DOHH2 (cell line): Measurements from ENCODE around the gene SEC24B.

ENCODE experiments used
- CTCF ChIP-seq: fragments of 200-600 bp; sonication (generic); IDR thresholded peaks from one replicate; pipeline ENCODE4 v1.5.1; 2014; ENCODE audit warnings: antibody characterized with exemption, mild to moderate bottlenecking, low read depth, low read length; ENCODE audit not compliant: poor library complexity, severe bottlenecking
- EZH2phosphoT487 ChIP-seq: fragments of 200-600 bp; sonication (generic); IDR thresholded peaks from 2 replicates; pipeline ENCODE4 v1.6.1; 2017; ENCODE audit warnings: borderline replicate concordance, mild to moderate bottlenecking, antibody characterized with exemption, low read length, moderate library complexity, mixed read lengths

GRCh38 chr4:109553130-109553529 is 119.5 kb downstream of the SEC24B start:
- TF ChIP-seq CTCF (no peak), EZH2phosphoT487 (no peak)
